ENCODE measurements around the gene MBNL3. TPM values are rescaled to one million over a fixed set of nuclear protein-coding genes. Genes with fewer than 3 reads are reported as not detected.

MBNL3 gene
- total RNA-seq, 1 experiment from 2014 or later: 2.6 TPM

DNA sequence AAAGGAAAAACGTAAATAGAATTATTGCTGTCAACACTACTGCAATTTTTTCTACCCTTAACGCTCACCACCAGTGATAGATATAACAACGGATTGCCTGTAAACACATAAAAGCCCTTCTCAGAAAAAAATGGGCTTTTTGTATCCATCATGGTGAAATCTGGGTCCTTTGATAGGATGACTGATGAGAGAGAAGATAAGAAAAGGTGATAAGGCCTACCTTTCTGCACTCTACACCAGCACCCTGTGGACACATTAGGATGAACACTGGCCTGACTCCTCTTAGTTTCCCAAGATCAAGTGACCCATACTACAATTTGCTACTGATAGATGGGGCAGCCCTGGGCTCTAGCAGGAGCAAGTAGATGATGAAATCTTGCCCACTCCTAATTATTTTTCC, 157.3 kb downstream of the MBNL3 start:
- H3K27ac Mint-ChIP-seq: peak overlapping the region in 1 of 3 experiments; percentile 38; a peak in 1 of 7 replicates
- no peak overlapping the region for H3K27ac ChIP-seq (ENCODE audit: insufficient read length, low read depth, low read length)
- no peaks in the 10 kb centered on the region for H3K79me1 ChIP-seq (ENCODE audit: insufficient read depth, low read depth, low read length, poor library complexity, severe bottlenecking)
- H3K9ac ChIP-seq (ENCODE audit: extremely low read depth, insufficient read length, low read length): no peak overlapping the region
- TF ChIP-seq, protein P1, sequence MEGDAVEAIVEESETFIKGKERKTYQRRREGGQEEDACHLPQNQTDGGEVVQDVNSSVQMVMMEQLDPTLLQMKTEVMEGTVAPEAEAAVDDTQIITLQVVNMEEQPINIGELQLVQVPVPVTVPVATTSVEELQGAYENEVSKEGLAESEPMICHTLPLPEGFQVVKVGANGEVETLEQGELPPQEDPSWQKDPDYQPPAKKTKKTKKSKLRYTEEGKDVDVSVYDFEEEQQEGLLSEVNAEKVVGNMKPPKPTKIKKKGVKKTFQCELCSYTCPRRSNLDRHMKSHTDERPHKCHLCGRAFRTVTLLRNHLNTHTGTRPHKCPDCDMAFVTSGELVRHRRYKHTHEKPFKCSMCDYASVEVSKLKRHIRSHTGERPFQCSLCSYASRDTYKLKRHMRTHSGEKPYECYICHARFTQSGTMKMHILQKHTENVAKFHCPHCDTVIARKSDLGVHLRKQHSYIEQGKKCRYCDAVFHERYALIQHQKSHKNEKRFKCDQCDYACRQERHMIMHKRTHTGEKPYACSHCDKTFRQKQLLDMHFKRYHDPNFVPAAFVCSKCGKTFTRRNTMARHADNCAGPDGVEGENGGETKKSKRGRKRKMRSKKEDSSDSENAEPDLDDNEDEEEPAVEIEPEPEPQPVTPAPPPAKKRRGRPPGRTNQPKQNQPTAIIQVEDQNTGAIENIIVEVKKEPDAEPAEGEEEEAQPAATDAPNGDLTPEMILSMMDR (conservative IDR thresholded peaks at IDR 0.05): no peak
- H3K27me3 ChIP-seq (ENCODE audit: insufficient read depth, low read length): no peaks in the 10 kb centered on the region
- no peaks in the 10 kb centered on the region for H3K4me1 ChIP-seq (ENCODE audit: insufficient read depth, low read length)
- H2AK5ac ChIP-seq (ENCODE audit: insufficient read length, low read length): no peak overlapping the region
- no peak overlapping the region for H2AFZ ChIP-seq (ENCODE audit: low read length)
- no peak overlapping the region for H4K91ac ChIP-seq (ENCODE audit: insufficient read length, low read depth, low read length)
- DNase-seq: no peak
- no peak overlapping the region for H3K18ac ChIP-seq (ENCODE audit: insufficient read length, low read depth, low read length)
- H3K4me2 ChIP-seq (ENCODE audit: insufficient read depth, insufficient read length, low read length): no peak overlapping the region
- no peak overlapping the region for H3K56ac ChIP-seq (ENCODE audit: insufficient read length, low read depth, low read length)
- H3K36me3 Mint-ChIP-seq (ENCODE audit: insufficient read depth in 1 of 3, low read depth in 3 of 3): no peaks in the 10 kb centered on the region
- H3K23ac ChIP-seq (ENCODE audit: insufficient read length, low read depth, low read length): no peak overlapping the region
- H2BK20ac ChIP-seq (ENCODE audit: low read depth, low read length, poor library complexity, severe bottlenecking): no peak overlapping the region
- H2BK12ac ChIP-seq (ENCODE audit: insufficient read length, low read depth, low read length): no peak overlapping the region
- H3K27me3 Mint-ChIP-seq (ENCODE audit: low read depth): peaks cover 5% of the 10 kb centered on the region
- no peaks in the 10 kb centered on the region for H3K79me2 ChIP-seq (ENCODE audit: insufficient read depth, low read length)
- no peak overlapping the region for H2BK5ac ChIP-seq (ENCODE audit: insufficient read length, low read length)
- H3K4me3 Mint-ChIP-seq: no peak overlapping the region
- H3K14ac ChIP-seq (ENCODE audit: insufficient read depth, low read length): no peak overlapping the region
- no peak overlapping the region for H2BK120ac ChIP-seq (ENCODE audit: low read depth, low read length, poor library complexity, severe bottlenecking)
- no peaks in the 10 kb centered on the region for H3K9me3 ChIP-seq (ENCODE audit: control insufficient read depth, low read depth, low read length)
- H3K9me3 Mint-ChIP-seq: peaks cover 2 to 4% of the 10 kb centered on the region in 2 experiments; a peak in 3 of 5 replicates
- no peak overlapping the region for H2BK15ac ChIP-seq (ENCODE audit: low read depth, low read length)
- WGBS (ENCODE audit: extremely low coverage, insufficient read length, low lambda C conversion rate): no CpG with 5 or more reads among the region's 3 CpGs
- no peak overlapping the region for H4K8ac ChIP-seq (replicated peaks; ENCODE audit: insufficient read length, low read depth, low read length)
- no peak overlapping the region for H3T11ph ChIP-seq (ENCODE audit: low read length)
- H4K20me1 ChIP-seq (ENCODE audit: control insufficient read depth, insufficient read depth, insufficient read length): no peaks in the 10 kb centered on the region
- H3K23me2 ChIP-seq (ENCODE audit: insufficient read length, low read depth, low read length, poor library complexity, severe bottlenecking): no peaks in the 10 kb centered on the region
- no peak overlapping the region for H4K5ac ChIP-seq (ENCODE audit: insufficient read length, low read depth, low read length)
- no peak overlapping the region for H3K4ac ChIP-seq (ENCODE audit: low read depth, low read length)
- 0 out of 4 replicates have a peak, but pooled peaks cover 0 to 3% of the 10 kb centered on the region in 2 experiments for H3K4me1 Mint-ChIP-seq
